GM12878 (cell line): ENCODE results near the gene PRR15L.

ENCODE experiments used
- CTCF ChIP-seq, 3 experiments: IDR thresholded peaks in 2 of 3; conservative IDR thresholded peaks in 1 of 3; 2 replicates each; pipeline ENCODE4 v1.5.1; 2011; ENCODE audit warnings: low read depth in 3 of 3, low read length in 3 of 3, mild to moderate bottlenecking in 3 of 3, control low read depth in 2 of 3, moderate library complexity in 2 of 3, inconsistent platforms in 1 of 3, mixed read lengths in 1 of 3; ENCODE audit not compliant: control insufficient read depth in 2 of 3, insufficient read depth in 1 of 3; ENCODE audit errors: extremely low read depth in 1 of 3
- EP300 ChIP-seq, 2 experiments: fragments of 150-350 bp in 1 of 2; IDR thresholded peaks; 2 replicates each; pipeline ENCODE4 v1.6.1; 2011 to 2012; ENCODE audit warnings: low read depth in 2 of 2, low read length in 2 of 2, borderline replicate concordance in 1 of 2, improper control_type of control experiment in 1 of 2, inconsistent platforms in 1 of 2; ENCODE audit not compliant: control insufficient read depth in 1 of 2
- FOXM1 ChIP-seq: IDR thresholded peaks from 2 replicates; pipeline ENCODE4 v1.6.1; 2012; ENCODE audit warnings: low read depth, mild to moderate bottlenecking, inconsistent platforms, low read length, moderate library complexity
- HCFC1 ChIP-seq: fragments of 150-350 bp; IDR thresholded peaks from 2 replicates; pipeline ENCODE4 v1.6.1; 2014; ENCODE audit warnings: low read length
- RB1 ChIP-seq: fragments of 450-650 bp; formaldehyde crosslinking; IDR thresholded peaks from 2 replicates; pipeline ENCODE4 v1.6.1; 2017; ENCODE audit warnings: mild to moderate bottlenecking, borderline replicate concordance
- ZNF384 ChIP-seq: IDR thresholded peaks from 2 replicates; pipeline ENCODE4 v1.6.1; 2012; ENCODE audit warnings: low read depth, mild to moderate bottlenecking, low read length, improper control_type of control experiment, borderline replicate concordance

GRCh38 chr17:47982091-47982617, 24.5 kb upstream of the PRR15L start:
- TF ChIP-seq FOXM1 (no peak), RB1 (no peak), HCFC1 (no peak), ZNF384 (no peak), CTCF (IDR thresholded peaks at IDR 0.05 in 2 of 3, conservative IDR thresholded peaks at IDR 0.05 in 1 of 3; ENCODE audit: control insufficient read depth in 2 of 3, extremely low read depth in 1 of 3, insufficient read depth in 1 of 3, low read depth in 3 of 3, low read length in 3 of 3) (no peak), EP300 (IDR thresholded peaks at IDR 0.05; ENCODE audit: borderline replicate concordance in 1 of 2, control insufficient read depth in 1 of 2, low read depth in 2 of 2, low read length in 2 of 2) (no peak)
